Endometrial microvascular endothelial cells (primary cell): ENCODE results near the gene MACIR. TPM values are rescaled to one million over a fixed set of nuclear protein-coding genes. Genes with fewer than 3 reads are reported as not detected.

Experiments
- in situ Hi-C: cut with HindIII; loops from 2 replicates; pipeline ENCODE4 v1.10.0; 2017; ENCODE audit warnings: low sequenced_read_pairs, low pct_unique_long_range_greater_than_20kb; ENCODE audit errors: inconsistent ontology term
- total RNA-seq: library from RNA; depleted of rRNA; stranded (reverse); fragments of >200 nt; gene quantifications from one replicate; pipeline ENCODE4 v1.2.3, GENCODE V29; 2015; ENCODE audit errors: inconsistent ontology term

The MACIR gene
- total RNA-seq, 1 donor from 2014 or later = 11.0 TPM

DNA sequence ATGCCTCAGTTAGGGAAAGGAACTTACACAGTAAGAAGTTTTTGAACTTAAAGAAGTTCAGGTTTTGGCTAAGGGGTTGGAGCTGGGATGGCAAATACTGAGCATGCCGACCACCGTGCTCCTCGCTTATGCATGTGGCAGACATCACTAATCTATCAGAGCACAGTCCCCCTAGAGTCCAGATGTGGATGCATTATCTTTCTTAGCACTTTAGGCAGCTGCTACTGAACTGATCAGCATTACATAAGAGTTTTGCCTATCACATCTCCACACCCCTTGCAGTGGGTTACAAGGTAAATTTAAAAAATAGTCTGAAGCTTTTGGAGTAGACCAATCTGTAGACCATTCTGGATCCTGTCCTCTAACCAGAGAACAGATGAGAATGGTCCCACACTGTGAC is 22.4 kb downstream of the MACIR start:
- in situ Hi-C loops = no loop called here

DNA sequence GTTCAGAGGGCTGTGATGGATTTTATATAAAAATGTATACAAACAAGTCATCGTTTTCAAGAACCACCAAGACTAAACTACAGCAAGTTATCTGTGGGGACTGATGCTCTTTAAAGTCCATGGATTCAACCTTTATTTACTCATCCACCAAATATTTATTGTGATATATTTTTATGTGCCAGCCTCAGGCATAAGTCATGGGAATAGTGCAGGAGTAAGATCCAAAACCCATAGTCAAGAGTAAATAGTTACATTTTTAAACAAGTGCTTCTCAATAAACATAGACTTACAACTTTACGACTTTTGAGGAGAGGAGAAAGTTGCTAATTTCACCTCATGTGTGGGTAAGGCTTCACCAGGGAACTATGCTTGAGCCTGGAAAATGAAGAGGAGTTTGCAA is 24.6 kb downstream of the MACIR start:
- in situ Hi-C loops = no loop called here

DNA sequence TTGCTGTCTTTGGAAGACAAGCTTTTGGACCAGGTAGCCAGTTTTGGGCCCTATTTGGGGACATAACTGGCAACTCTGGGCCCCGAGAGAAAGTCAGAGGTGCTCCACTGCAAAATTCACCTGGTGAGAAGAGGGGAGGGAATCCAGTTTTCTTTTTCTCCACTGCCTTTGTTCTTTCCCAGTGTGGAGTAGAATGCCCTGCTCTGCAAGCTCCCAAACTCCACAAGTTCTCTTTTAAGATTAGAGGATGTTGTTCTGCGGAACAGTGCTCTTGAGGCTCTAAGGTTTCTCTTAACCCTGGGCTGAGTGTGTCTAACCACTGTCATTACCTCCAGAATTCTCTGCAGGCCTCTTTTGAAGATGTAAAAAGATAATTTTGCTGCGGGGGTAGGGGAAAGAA is 25.3 kb downstream of the MACIR start:
- in situ Hi-C loops = no loop called here

DNA sequence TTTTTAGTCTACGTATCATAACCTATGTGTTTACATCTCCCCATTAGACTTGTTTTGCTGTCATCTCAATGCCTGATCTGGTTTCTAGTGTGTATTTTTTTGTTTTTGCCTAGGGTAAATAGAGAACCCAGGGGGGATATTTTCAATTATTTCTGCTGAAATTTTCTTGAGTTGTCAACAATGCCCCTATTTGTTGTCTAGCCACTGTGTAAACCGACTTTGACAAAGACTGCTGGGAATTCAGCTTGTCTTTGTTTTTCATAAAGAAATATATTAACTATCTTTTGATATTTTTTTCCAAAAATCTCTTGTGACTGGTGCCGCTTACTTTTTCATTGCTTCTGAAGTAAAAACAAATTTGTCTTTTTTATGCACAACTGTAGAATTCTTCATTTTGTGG is 28.1 kb downstream of the MACIR start:
- in situ Hi-C loops = no loop called here

DNA sequence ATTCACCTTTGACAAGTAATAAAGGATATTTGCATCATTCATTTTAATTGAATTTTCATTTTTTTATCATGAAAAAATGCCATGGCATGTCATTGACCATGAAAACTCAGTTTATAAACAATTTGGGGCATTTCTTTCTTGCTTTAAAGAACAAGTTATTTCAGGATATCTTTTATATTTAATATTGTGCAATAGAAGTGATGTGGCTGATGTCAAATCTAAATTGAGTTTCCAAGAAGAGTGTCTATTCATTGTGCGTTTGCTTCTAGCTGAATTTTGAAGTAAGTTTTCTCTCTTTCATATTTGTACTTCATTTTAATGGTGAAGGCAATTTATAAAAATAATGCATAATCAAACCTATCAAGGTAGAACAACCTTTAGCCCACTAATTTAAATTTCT is 30.5 kb downstream of the MACIR start:
- in situ Hi-C loops = no loop called here

DNA sequence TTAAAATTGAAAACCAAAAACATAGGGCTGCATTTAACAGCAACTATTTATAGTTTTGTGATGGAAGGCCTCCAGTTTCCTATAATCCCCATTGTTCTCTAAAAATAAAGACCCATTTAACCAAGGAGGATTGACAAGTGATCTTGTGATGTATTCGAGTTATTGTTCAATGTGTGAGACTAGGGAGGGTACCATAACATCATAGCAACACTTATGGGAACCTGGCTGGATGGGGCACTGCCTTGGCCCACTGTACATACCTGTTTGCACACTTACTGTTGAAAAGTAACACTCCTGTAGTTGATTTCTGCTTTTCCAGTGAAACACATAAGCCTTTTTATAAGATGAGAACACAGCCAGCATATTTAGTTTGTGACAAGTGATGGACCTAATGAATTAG is 32.3 kb downstream of the MACIR start:
- in situ Hi-C loops = no loop called here

DNA sequence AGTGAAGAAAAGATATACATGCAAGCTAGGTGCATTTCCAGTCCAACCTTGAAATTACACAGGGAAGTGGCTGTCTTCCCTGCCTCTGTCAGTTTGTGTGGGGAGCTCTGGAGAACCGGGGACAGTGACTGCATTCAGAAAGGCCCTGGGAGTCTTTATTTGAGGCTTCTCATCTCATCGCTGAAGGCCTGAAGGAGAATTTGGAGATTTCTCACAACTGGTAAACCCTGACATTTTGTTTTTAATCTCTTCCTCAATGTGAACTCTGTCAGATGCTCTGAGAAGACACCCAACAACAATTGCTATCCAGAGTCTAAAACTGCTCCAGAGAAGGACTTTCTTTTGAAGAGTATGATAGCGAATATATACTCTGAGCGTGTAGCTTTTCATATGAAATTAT is 33.0 kb downstream of the MACIR start:
- in situ Hi-C loops = no loop called here

DNA sequence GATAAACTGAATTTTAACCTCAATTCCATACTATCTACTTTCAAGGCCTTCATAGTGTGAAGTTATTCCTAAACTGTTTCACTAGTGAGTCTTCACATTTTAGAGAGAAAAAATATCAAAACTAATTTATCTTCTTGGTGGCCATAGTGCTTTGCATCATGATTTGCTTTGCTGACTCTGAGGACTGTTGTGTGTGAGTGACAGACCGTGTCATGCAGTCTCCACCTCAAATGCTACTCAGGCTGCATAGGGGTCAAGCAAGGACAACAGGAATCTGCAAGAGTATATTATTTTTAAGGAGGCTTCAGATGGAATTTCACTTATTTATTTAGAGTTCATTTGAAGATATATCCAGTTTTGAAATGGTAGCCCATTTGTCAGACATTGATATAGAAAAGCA is 34.5 kb downstream of the MACIR start:
- in situ Hi-C loops = no loop called here

DNA sequence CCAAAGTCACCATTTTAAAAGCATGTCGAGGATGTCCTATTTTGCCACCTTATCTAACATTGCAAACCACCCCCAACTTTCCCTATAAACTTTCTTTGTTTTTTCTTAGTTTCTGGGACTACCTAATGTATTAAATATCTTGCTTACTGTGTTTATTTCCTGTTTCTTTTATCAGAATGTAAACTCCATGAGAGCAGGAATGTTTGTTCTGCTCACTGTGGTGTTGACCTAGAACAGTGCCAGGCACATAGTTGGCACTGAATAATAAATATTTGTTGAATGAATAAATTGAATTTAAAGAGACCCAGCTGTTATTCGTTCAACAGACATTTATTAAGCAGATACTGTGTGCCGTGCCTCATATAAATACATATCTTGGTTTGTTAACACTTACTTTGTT is 35.2 kb downstream of the MACIR start:
- in situ Hi-C loops = no loop called here

DNA sequence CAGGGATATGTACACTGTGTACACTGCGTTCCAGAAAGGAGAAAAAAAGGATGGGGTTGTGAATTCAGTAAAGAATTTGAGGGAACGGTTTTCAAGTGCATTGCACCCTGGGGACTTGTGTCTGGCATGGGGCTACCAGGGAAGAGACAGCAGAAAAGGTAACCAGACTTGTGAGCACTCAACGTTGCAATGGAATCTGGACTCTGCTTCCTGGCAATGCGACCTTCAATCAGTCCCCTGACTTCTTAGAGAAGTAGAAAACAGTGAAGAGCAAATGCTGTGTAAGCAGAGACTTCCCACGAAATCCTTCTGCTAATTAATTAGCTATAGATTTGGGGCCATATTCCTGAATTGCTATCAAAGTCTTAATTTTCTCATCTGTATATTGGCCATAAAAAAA is 36.3 kb downstream of the MACIR start:
- in situ Hi-C loops = no loop called here

DNA sequence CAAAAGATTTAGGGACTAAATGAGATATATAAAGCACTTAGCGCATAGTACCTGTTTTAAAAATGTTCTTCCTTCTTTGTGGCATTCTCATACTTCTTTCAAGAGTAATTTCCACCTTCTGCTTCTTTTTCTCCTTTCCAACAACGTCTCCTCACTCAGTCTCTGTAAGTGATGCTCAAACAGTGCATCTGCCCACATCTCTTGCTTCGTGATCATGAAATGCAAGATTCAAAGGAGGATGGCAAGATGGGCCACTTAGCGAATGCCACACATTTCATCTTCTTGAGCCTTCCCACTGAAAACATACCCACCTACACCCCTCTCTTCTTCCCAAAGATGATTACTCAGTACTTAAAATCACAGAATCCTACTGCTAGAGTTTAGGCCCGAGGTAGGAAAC is 36.9 kb downstream of the MACIR start:
- in situ Hi-C loops = no loop called here

DNA sequence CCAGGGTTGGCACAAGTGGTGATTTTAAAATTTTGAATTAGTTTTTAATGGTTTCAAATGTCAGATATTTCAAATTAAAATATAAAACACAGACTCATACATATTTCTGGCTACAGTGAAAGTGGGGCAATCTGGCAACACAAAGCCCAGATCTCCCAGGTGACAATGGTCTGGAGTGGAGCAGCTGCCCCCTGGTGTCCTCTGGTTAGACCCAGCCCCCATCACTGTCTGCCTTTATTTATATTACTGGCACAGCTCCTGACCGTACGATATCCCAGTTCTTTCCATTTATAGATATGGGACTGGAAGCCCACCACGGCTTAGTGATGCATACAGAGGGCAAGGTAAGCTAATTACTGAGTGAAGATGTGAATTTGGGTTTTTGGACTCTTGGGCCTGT is 37.3 kb downstream of the MACIR start:
- in situ Hi-C loops = no loop called here

DNA sequence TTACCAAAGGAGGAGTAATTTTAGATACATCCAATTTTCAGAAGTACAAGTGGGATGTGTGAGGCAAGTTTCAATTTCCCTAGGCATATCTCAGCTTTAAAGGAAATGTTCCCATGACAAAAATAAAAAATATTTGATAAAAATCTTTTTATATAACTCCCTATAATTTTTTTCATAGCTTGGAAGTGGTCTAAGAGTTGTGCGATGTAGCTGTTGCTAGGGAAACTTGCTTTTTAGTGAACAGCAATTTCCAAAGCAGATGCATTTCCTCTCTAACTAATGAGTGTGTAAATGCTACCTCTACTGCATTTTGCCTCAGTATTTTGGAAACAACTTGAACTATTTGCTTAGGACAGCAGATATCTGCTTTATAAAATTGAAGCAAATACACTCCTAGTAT is 39.6 kb downstream of the MACIR start:
- in situ Hi-C loops = no loop called here

DNA sequence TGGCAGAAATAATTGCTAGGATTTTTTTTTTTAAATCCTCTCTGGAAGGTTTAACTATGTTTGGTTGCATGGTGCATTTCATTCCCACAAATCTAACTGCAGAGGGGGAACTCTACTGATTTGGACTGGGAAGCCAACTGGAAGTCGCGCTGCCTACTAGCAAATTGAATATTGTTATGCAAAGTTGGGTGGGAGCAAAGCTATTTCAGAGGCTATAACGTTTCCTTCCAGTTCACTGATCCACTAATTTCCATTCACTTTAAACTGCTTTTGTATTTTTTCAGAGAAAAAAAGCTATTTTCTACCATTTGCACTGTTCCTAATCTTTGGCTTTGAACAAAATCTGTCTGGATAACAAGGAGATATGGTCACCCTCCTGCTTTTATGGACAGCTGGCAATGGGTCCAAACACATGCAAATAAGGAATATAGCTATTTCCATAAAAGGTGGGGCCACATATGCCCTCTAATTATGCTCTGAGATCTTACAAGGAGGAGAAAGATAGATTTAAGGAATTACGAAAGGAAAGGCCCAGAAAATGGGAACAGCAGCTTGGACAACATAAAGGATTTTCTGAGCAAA is 40.1 kb downstream of the MACIR start:
- in situ Hi-C loops = no loop called here

DNA sequence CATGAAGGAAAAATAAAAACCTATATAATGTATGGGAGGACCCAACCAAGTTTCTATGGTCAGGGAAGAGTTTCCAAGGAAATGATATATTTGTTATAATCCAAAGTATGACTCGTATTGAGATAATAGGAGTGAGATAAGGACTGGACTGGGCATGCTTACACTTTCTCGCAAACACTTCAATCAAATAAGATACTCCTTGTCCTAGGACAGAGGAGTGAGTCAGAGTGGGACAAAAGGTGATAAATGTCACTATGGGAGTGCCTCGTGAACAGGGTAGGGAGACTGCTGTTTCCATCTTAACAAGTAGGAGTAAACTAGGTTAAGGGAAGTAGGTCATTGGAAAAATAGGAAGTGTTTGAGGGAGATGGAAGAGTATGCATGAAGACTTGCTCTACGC is 47.2 kb downstream of the MACIR start:
- in situ Hi-C loops = no loop called here

DNA sequence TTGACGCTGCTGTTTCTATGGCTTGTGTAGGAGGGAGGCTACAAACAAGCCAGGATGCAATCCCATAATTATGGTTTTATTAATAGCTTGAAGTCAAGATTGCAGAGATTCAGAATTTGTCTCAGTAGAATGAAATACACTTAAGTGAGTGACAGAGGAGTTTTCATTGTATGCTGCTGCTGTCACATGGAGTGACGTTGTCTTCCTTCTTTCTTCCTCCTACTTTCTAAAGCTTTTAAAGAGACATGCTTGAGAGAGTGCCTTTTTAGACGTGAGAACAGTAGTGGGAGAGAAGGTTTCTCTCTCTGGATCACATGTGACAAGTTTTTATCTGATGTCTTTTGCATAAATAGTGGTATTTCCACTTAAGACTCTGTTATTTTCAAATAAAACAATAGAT is 48.9 kb downstream of the MACIR start:
- in situ Hi-C loops = no loop called here

DNA sequence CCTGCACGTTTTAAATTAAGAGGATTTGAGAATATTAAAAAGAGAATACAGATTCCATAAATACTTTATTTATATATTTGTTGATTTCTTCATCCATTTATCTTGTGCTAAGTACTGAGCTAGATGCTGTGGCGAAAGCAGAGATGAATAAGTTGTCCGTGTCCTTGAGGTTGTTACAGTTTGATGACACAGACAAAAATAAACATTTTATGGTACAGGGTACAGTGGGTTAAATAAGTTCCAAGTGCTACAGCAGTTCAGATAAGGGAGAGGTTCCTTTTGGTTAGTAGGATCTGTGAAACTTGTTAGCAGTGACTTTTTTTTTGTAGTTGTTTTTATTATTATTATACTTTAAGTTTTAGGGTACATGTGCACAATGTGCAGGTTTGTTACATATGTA is 50.2 kb downstream of the MACIR start:
- in situ Hi-C loops = no loop called here

DNA sequence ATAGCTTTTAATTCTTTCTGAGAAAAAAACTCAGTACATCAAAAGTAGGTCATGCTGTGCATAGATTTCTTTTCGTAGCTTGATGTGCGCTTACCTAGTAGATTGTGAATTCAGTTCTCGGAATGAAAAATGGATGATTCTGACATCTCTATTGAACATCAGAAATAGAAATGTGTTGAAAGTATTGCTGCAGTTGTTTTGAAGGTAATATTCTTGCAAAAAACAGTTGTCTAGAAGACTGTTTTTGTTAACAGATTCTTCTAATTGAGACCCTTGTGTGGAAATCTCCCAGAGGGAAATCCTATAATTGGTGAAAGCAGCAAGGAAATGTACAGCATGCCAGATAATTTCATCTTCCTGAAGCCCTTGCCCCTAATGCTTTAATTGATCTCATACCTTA is 54.5 kb downstream of the MACIR start:
- in situ Hi-C loops = no loop called here

DNA sequence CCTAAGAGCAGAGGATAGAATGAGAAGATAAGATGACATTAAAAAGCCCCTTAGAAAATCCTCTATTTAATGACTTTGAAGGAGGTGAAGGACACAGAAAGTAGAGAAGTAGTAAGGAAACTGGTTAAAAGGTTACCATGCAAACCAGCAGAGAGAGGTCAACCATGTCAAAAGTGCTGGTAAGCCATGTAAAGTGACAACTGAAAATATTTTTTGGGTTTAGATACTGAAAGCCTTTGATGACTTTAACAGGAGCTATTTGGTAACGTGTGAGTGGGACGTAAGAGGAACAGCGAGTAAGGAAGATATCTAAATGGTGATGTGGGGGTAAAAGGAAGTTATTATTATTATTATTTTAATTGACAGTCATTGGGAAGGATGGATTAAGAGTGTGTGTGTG is 56.9 kb downstream of the MACIR start:
- in situ Hi-C loops = no loop called here

DNA sequence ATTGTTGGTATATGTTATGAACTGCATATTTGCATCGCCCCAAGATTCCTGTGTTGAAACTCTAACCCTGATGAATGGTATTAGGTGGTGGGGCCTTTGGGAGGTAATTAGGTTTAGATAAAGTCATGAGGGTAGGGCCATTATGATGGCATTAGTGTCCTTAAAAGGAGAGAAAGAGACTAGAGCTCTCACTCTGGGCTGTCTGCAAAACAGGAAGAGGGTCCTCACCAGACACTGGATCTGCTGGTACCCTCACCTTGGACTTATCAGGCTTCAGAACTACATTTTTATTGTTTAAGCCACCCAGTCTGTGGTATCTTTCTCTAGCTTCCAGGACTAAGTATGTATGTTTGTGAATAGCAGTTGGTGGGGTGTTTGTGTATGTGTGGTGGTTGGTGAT is 68.9 kb downstream of the MACIR start:
- in situ Hi-C loops = no loop called here

DNA sequence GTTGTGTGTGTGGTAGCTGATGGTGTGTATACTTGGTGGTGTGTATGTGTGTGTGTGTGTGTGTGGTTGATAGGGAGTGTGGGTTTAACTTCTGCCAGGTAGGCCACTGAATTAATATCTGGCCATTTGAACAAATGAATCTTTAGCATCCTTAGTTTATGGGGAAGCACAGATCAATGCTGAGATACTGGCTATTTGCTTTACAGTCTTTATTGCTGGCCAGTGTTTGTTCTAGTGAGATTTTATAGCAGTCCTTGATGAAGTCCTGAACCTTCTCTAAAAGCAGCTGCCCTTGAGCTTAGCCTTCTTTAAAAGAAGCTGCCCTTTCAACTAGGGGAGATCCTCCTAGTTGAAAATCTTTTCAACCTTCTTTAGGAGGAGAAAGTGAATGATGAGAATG is 69.3 kb downstream of the MACIR start:
- in situ Hi-C loops = no loop called here
